Testis (tissue), 2 donors: Measurements from ENCODE around the gene EDN2.

Experiments
- POLR2A ChIP-seq: fragments of 450-650 bp; IDR thresholded peaks from one replicate; pipeline ENCODE4 v1.6.1; 2017; ENCODE audit warnings: antibody characterized with exemption, mild to moderate bottlenecking, moderate library complexity
- TF ChIP-seq, protein P1 (sequence below), 3 experiments: fragments of 450-650 bp in 2 of 3; fragments of 200-600 bp in 1 of 3; sonication (generic) in 1 of 3; IDR thresholded peaks; one replicate each; pipeline ENCODE4 v1.5.1; 2016 to 2019; ENCODE audit warnings: antibody characterized with exemption in 3 of 3, mild to moderate bottlenecking in 2 of 3, moderate library complexity in 1 of 3

DNA sequence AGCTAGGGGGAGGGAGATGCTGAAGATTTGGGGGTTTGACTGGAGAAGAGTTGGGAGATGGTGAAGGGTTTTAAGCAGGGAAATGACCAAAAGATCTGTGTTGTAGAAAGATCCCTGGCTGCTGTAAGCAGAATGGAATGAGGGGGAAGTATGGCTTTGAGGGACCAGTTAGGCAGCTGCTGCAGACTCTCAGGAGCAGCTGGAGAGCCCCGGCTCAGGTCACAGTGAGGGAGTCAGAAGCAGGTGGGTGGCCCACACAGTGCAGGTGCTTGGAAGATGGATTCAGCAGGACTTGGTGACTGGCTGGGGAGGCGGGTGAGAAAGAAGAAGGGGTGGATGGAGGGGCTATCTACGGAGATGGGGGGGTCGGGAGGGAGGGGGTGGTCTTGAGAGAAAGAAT is 35.7 kb downstream of the EDN2 start:
- TF ChIP-seq POLR2A, result no peak
- TF ChIP-seq, protein P1, sequence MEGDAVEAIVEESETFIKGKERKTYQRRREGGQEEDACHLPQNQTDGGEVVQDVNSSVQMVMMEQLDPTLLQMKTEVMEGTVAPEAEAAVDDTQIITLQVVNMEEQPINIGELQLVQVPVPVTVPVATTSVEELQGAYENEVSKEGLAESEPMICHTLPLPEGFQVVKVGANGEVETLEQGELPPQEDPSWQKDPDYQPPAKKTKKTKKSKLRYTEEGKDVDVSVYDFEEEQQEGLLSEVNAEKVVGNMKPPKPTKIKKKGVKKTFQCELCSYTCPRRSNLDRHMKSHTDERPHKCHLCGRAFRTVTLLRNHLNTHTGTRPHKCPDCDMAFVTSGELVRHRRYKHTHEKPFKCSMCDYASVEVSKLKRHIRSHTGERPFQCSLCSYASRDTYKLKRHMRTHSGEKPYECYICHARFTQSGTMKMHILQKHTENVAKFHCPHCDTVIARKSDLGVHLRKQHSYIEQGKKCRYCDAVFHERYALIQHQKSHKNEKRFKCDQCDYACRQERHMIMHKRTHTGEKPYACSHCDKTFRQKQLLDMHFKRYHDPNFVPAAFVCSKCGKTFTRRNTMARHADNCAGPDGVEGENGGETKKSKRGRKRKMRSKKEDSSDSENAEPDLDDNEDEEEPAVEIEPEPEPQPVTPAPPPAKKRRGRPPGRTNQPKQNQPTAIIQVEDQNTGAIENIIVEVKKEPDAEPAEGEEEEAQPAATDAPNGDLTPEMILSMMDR (IDR thresholded peaks at IDR 0.05), result no peak
